Activated CD8-positive, alpha-beta T cell treated with anti-CD3 and anti-CD28 coated beads, Interleukin-2, amount 10 ng/mL, durations not matched to agents 7 days and 5 days (primary cell): ENCODE results near the gene LAPTM5. TPM values are rescaled to one million over a fixed set of nuclear protein-coding genes. Genes with fewer than 3 reads are reported as not detected.

Experiments
- ATAC-seq: fragments of 150-1000 bp; cut with Tn5 transposase; one replicate; pipeline ENCODE4 v1.10.0; 2021; ENCODE audit warnings: moderate library complexity
- CTCF ChIA-PET: fragments of 350-600 bp; sonication (Branson Sonifier 250); formaldehyde crosslinking; loops from one replicate; lab custom pipeline; 2021; ENCODE audit warnings: antibody characterized with exemption; lab: Charles Lee
- POLR2A ChIA-PET: fragments of 350-600 bp; sonication (Branson Sonifier 250); formaldehyde crosslinking; loops from one replicate; lab custom pipeline; 2021; ENCODE audit warnings: antibody characterized with exemption; lab: Charles Lee
- DNase-seq: peaks from one replicate; pipeline ENCODE4 v3.0.0-alpha.2; 2020
- H3K27ac Mint-ChIP-seq: one replicate; pipeline ENCODE4 v1.8.0; 2021; ENCODE audit warnings: mild to moderate bottlenecking, mixed read lengths
- H3K27me3 Mint-ChIP-seq: one replicate; pipeline ENCODE4 v1.8.0; 2021; ENCODE audit warnings: low read depth, mixed read lengths
- H3K36me3 Mint-ChIP-seq: one replicate; pipeline ENCODE4 v1.8.0; 2021; ENCODE audit warnings: low read depth, mixed read lengths
- H3K4me1 Mint-ChIP-seq: one replicate; pipeline ENCODE4 v1.8.0; 2021; ENCODE audit warnings: low read depth, mixed read lengths
- H3K4me3 Mint-ChIP-seq: one replicate; pipeline ENCODE4 v1.8.0; 2021; ENCODE audit warnings: mild to moderate bottlenecking, mixed read lengths
- H3K9me3 Mint-ChIP-seq: one replicate; pipeline ENCODE4 v1.8.0; 2022; ENCODE audit warnings: mixed read lengths; ENCODE audit not compliant: insufficient read depth
- total RNA-seq, 2 experiments: library from RNA; stranded (reverse); gene quantifications; one replicate each; pipeline ENCODE4 v1.2.3, GENCODE V29; 2021

The LAPTM5 gene
- total RNA-seq, 2 experiments from 2014 or later, result 407 to 413 TPM

DNA sequence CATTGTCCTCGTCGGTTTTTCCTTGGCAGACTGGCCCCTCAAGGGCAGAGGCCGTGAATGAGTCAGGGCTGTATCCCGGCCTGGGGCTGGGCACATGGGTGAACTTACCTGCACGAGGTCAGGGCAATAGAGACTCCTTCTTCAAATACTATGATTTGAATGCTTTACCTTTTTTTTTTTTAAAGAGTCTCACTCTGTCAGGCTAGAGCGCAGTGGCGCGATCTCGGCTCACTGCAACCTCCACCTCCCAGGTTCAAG, 5.0 kb downstream of the LAPTM5 start:
- ChIA-PET CTCF (interaction anchor here (0.7 to 8.2 kb wide), 5 partner anchors 8 to 33 kb away, joined by 3 to 103 read pairs (median 18); no protein-coding TSS in a partner anchor), POLR2A (interaction anchor here (1.1 to 16.2 kb wide), 4 partner anchors 7 to 16 kb away, joined by 3 to 290 read pairs (median 4); partner anchors contain the start of gene LAPTM5)
- H3K36me3 Mint-ChIP-seq, result peaks cover 80% of the 10 kb centered on the region
- ATAC-seq, result no peak
- peak overlapping the region; percentile 89 for H3K27ac Mint-ChIP-seq
- H3K27me3 Mint-ChIP-seq, result no peaks in the 10 kb centered on the region
- no peak for DNase-seq
- peaks cover 82% of the 10 kb centered on the region for H3K4me1 Mint-ChIP-seq
- H3K9me3 Mint-ChIP-seq, result no peaks in the 10 kb centered on the region
- H3K4me3 Mint-ChIP-seq, result peak overlapping the region; percentile 96

DNA sequence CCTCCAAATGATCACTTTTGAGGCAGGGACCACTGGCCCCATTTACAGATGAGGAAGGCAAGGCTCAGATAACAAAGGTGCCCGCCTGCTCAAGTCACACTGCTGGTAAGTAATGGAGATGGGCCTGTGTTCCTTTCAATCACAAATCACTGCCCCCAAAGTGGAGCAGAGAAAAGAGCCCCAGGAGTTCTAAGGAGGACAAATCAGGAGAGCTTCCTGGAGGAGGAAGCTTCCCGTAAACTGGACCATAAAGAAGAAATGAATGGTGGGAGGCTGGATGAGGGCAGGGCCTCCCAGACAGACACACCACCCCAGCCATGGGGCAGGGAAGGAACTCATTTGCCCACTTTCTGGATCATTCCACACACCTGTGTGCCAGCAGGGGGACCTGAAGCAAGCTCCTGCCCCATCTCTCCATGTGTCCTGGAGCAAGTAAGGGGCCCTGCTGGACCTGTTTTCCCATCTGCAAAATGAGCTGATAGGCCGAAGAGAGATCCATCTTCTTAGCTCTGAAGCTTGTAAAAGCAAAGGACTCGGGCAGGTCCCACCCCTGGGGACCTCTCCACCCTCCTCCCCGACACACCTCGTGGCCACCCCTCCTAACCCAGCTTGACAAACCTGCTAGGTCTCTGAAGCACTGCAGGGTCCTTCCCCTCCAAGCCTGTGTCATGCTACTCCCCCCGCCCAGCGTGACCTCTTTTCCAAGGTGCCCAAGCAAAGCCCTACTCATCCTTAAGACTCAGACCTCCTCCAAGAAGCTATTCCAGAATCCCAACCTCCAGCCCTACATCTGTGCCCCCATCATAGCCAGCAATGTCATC, 5.5 kb downstream of the LAPTM5 start:
- Mint-ChIP-seq H3K36me3 (peaks cover 82% of the 10 kb centered on the region), H3K9me3 (no peaks in the 10 kb centered on the region), H3K27ac (peak overlapping the region; percentile 89), H3K4me3 (peak overlapping the region; percentile 96), H3K27me3 (no peaks in the 10 kb centered on the region), H3K4me1 (peaks cover 84% of the 10 kb centered on the region)
- POLR2A ChIA-PET, result interaction anchor here (1.1 to 16.2 kb wide), 4 partner anchors 8 to 16 kb away, joined by 3 to 290 read pairs (median 4); partner anchors contain the start of gene LAPTM5
- DNase-seq (no peak), ATAC-seq (no peak)
- CTCF ChIA-PET, result interaction anchor here (0.7 to 8.2 kb wide), 5 partner anchors 8 to 32 kb away, joined by 3 to 103 read pairs (median 18); no protein-coding TSS in a partner anchor

DNA sequence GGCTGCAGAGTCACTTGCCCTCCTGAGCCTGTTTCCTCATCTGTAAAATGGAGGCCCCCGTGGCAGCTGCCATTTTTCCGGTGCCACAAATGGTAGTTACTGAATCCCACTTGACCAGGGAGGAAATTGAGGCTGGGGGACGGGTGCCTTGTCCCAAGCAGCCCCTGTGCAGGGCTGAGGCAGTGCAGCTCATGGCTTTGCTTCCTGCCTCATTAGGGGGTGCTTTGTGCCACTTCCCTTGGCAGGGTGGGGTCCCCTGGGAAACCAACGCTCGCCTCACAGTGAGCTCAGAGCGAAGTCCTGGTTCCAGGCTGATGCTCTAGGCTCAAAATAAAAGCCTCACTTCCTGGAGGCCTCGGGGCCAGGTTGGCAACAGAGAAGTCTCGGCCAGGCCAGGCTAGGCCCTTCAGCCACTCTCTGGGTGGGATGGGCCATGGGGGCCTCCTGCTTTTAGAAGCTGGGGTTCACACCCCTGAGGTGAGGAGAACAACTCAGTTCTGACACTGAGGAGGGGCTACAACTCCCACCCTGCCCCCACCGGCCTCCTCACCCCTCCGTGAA, 6.8 kb downstream of the LAPTM5 start:
- POLR2A ChIA-PET, result interaction anchor here (1.1 to 16.2 kb wide), 4 partner anchors 9 to 32 kb away, joined by 3 to 290 read pairs (median 6); partner anchors contain the start of gene LAPTM5
- Mint-ChIP-seq H3K36me3 (peaks cover 82% of the 10 kb centered on the region), H3K27me3 (no peaks in the 10 kb centered on the region), H3K27ac (peak overlapping the region; percentile 89), H3K9me3 (no peaks in the 10 kb centered on the region), H3K4me1 (peaks cover 96% of the 10 kb centered on the region), H3K4me3 (peak overlapping the region; percentile 65)
- CTCF ChIA-PET, result interaction anchor here (0.8 to 5.5 kb wide), 6 partner anchors 11 to 32 kb away, joined by 3 to 54 read pairs (median 12); partner anchors contain the start of gene MATN1
- ATAC-seq (no peak), DNase-seq (no peak)

DNA sequence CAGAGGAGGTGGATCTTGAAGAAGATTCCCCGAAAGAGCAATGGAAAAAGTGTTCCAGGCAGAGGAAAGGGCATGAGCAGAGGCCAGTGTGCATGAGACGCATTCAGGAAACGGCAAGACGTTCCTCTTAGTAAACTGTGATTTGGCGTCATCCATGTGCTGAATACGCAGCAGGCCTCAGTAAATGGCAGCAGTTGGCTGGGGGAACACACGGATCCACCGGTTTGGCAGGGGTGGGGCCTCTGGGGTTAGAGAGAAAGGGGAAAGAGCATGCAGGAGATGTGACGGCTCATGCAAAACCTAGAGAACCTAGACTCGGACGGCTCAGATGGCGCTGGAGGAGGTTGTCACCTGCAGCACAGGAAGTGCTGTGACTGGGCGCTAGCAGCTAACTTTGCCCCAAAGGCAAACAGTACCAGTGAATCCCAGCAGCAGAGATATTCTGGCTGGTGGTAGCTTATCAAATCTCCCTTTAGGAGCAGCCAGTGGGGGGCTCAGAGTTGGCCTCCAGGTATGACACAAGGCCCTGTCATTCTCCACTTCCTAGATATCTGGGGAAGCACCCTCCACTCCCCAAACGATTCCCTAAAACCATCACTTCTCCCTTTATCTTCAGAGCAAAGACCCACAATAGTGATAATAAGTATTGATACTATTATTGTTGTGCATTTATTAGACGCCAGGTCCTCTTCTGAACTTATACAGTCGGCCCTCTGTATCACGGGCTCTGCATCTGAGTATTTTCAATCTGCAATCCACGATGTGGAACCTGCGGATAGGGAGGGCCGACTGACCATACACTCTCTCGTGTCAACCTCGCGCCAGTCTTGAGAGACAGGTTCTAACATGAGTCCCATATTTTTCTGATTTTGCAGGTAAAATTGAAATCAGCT, 7.6 kb downstream of the LAPTM5 start:
- H3K9me3 Mint-ChIP-seq, result no peaks in the 10 kb centered on the region
- peak overlapping the region; percentile 65 for H3K4me3 Mint-ChIP-seq
- ATAC-seq, result peak; percentile 56
- peaks cover 98% of the 10 kb centered on the region for H3K4me1 Mint-ChIP-seq
- DNase-seq, result peak; percentile 86
- POLR2A ChIA-PET, result interaction anchor here (0.6 to 16.2 kb wide), 6 partner anchors 9 to 31 kb away, joined by 3 to 290 read pairs (median 4); partner anchors contain the start of gene LAPTM5
- CTCF ChIA-PET, result interaction anchor here (0.8 to 5.5 kb wide), 7 partner anchors 12 to 33 kb away, joined by 3 to 54 read pairs (median 4); partner anchors contain the start of gene MATN1
- peak overlapping the region; percentile 89 for H3K27ac Mint-ChIP-seq
- H3K27me3 Mint-ChIP-seq, result no peaks in the 10 kb centered on the region
- peaks cover 77% of the 10 kb centered on the region for H3K36me3 Mint-ChIP-seq

DNA sequence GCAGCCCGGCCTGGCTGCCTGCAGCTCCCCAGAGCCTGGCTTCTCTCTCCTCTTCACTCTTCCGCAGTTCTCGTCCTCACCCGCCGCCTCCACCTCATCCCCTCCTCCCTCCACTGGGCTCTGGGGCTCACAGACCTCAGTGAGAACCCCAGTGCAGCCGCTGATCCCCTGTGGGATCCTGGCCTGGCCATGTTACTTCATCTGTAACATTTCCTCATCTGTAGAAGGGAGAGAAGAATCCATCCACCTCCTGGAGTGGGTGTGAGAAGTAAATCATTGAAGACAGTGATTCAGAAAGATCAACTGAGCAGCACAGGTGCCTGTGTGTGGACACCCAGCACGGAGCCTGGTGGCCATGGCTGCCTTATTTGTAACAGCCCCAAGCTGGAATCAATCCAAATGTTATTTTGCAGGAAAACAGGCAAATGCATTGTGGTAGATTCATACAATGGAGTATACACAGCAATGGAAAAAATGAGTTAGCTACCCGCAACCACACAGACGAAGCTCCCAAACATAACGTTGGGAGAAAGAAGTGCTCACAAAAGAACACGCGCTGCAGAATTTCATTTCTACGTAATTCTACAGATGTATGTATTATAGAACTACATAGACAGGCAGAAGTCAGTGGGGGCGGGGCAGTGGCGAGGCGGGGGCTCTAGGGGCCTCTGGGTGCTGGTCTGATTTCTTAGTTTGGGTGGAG, 8.7 kb downstream of the LAPTM5 start:
- peak overlapping the region; percentile 65 for H3K4me3 Mint-ChIP-seq
- H3K4me1 Mint-ChIP-seq, result peaks cover 98% of the 10 kb centered on the region
- peak overlapping the region; percentile 89 for H3K27ac Mint-ChIP-seq
- H3K9me3 Mint-ChIP-seq, result no peaks in the 10 kb centered on the region
- peak; percentile 10 for ATAC-seq
- ChIA-PET CTCF (interaction anchor here (1.3 to 5.5 kb wide), 6 partner anchors 9 to 33 kb away, joined by 4 to 54 read pairs (median 15); partner anchors contain the start of gene LAPTM5), POLR2A (interaction anchor here (1.0 to 16.2 kb wide), 4 partner anchors 8 to 30 kb away, joined by 3 to 290 read pairs (median 3); partner anchors contain the start of gene LAPTM5)
- no peaks in the 10 kb centered on the region for H3K27me3 Mint-ChIP-seq
- H3K36me3 Mint-ChIP-seq, result peaks cover 68% of the 10 kb centered on the region
- peak; percentile 56 for DNase-seq

DNA sequence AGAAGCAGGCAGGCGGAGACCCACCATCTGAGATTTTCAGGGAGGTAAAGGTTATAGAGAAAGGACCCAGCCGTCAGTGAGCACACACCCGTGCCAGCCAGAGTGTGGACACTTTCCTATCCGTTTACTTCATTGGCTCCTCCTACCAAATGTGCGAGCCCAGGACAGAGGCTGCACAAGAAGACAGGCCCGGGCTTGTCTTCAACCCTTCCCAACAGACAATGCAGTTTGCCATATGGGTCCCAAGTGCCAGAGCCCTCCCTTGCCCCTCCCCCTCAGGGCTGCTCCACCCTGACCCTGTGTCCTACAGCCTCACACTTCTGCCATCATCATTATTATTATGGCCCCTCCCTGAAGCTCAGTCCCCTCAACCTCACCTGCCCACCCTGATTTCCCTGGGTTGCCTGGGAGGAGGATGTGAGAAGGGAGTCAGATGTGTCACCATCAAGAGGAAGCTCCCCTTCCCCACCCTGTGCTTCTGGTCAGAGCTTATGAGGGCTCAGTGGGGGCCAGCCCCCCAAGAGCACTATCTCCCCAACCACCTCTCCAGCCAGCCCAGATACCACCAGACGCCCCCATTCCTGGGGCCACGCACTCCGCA, 9.4 kb downstream of the LAPTM5 start:
- DNase-seq (no peak), ATAC-seq (no peak)
- Mint-ChIP-seq H3K9me3 (no peaks in the 10 kb centered on the region), H3K36me3 (peaks cover 65% of the 10 kb centered on the region), H3K4me1 (peaks cover 98% of the 10 kb centered on the region), H3K27me3 (no peaks in the 10 kb centered on the region), H3K27ac (peak overlapping the region; percentile 89), H3K4me3 (peak overlapping the region; percentile 65)
- ChIA-PET CTCF (interaction anchor here (0.9 to 5.5 kb wide), 6 partner anchors 10 to 34 kb away, joined by 3 to 54 read pairs (median 8); partner anchors contain the start of gene LAPTM5), POLR2A (interaction anchor here (1.1 to 16.2 kb wide), 3 partner anchors 12 to 30 kb away, joined by 3 to 290 read pairs (median 3); partner anchors contain the start of gene LAPTM5)

DNA sequence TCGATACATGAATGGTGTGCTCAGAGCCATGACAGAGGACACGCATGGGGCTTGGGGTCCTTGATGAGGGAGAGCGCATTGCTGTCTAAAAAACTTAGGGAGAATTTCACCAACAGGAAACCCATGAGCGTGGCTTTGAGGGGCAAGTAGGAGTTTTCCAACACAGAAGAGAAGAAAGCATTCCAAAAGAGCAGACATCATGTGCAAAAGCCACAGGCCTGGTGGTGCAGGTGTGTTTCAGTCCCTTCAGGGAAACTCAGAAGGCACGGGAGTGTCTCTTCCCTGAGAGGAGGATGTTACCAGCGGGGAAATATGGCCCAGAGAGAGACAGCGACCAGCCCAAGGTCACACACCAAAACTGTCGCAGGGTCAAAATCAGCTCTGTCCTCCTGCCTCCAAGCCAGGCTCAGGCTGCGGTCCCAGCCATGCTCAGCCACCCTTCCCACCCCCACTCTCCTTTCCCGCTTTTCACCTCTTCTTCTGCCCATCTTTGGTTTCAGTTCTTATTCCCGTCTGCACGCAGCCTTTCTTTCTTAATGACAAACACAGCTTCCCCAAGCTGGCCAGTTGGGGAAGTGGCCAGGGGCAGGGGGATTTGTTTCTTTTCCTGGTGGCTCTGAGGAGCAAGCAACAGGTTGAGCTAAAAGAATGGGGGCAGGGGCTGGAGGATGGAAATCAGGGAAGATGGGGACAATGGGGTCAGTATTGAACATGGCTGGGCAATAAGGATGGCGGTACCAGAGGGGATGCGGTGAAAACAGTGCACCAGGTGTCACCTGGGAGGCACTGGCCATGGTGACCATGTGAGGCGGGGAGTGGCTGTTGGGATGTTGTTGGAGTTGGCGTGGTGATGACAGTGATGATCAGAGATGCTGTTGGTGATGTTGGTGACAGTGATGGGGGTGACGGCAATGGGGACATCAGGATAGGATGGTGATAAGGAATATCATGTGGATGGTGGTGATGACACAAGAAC, 10.3 kb downstream of the LAPTM5 start:
- CTCF ChIA-PET, result interaction anchor here (0.7 to 5.5 kb wide), 9 partner anchors 8 to 33 kb away, joined by 3 to 103 read pairs (median 40); partner anchors contain the start of gene LAPTM5
- Mint-ChIP-seq H3K4me3 (peak overlapping the region; percentile 65), H3K27ac (peak overlapping the region; percentile 89), H3K9me3 (no peaks in the 10 kb centered on the region), H3K36me3 (peaks cover 69% of the 10 kb centered on the region), H3K4me1 (peaks cover 99% of the 10 kb centered on the region), H3K27me3 (no peaks in the 10 kb centered on the region)
- ATAC-seq, result no peak
- DNase-seq, result no peak
- POLR2A ChIA-PET, result interaction anchor here (16.2 kb wide), 1 partner anchor 13 kb away, joined by 290 read pairs; the partner anchor contains the start of gene LAPTM5

DNA sequence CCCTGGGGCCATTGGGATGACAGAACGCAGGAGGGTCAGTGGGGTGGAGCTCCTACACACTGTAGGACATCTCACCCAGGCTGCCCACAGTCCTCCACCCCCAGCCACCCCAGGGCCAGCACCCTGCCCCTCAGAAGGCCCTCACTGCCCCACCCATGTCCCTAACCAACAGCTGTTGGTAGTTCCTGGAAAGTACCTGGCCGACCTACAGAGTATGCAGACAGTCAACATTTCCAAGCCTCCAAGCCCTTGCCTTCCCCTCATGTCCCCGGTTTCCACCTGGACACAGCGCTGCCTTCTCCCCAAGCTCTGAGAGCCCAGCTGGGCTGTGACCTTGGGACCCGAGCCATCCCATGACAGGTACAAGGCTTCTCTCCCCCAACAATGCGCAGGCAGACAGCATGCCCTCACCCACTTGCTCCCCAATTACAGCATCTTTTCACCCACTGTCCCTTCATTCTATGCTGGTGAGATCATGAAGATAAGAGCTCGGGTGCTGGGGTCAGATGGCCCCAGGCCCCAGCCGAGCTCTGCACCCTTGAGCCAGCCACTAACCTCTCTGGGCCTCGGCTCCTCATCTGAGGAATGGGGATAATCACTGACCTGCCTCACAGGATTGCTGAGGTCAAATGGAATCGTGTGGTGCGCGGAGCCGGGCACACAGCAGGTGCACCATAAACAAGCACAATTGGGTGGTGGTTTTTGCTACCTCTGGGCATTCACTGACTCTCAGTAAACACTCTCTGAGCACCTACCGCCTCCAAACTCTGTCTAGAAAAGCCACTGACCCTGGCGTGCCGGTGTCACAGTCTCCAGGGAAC, 11.2 kb downstream of the LAPTM5 start:
- Mint-ChIP-seq H3K27me3 (no peaks in the 10 kb centered on the region), H3K9me3 (no peaks in the 10 kb centered on the region), H3K4me3 (peak overlapping the region; percentile 65), H3K27ac (peak overlapping the region; percentile 89), H3K36me3 (peaks cover 70% of the 10 kb centered on the region), H3K4me1 (peaks cover 99% of the 10 kb centered on the region)
- CTCF ChIA-PET, result interaction anchor here (2.9 to 5.4 kb wide), 5 partner anchors 9 to 33 kb away, joined by 24 to 103 read pairs (median 53); partner anchors contain the start of gene LAPTM5
- DNase-seq, result no peak
- POLR2A ChIA-PET, result interaction anchor here (16.2 kb wide), 1 partner anchor 14 kb away, joined by 290 read pairs; the partner anchor contains the start of gene LAPTM5
- ATAC-seq, result no peak
